GM12878 (cell line): ENCODE results near the gene DNAJC3. TPM values are rescaled to one million over a fixed set of nuclear protein-coding genes. Genes with fewer than 3 reads are reported as not detected.

Source experiments
- CTCF ChIP-seq, 3 experiments: IDR thresholded peaks in 2 of 3; conservative IDR thresholded peaks in 1 of 3; 2 replicates each; pipeline ENCODE4 v1.5.1; 2011; ENCODE audit warnings: low read depth in 3 of 3, low read length in 3 of 3, mild to moderate bottlenecking in 3 of 3, control low read depth in 2 of 3, moderate library complexity in 2 of 3, inconsistent platforms in 1 of 3, mixed read lengths in 1 of 3; ENCODE audit not compliant: control insufficient read depth in 2 of 3, insufficient read depth in 1 of 3; ENCODE audit errors: extremely low read depth in 1 of 3
- HDAC2 ChIP-seq: fragments of 200-600 bp; sonication (generic); IDR thresholded peaks from 2 replicates; pipeline ENCODE4 v1.6.1; 2017
- KAT2A ChIP-seq: conservative IDR thresholded peaks from 2 replicates; pipeline ENCODE4 v1.6.1; 2011; ENCODE audit warnings: low read depth, low read length; ENCODE audit not compliant: control insufficient read depth
- MEF2A ChIP-seq: IDR thresholded peaks from 2 replicates; pipeline ENCODE4 v1.6.1; 2011; ENCODE audit warnings: low read depth, mild to moderate bottlenecking, low read length, moderate library complexity; ENCODE audit not compliant: insufficient read depth
- MYC ChIP-seq: IDR thresholded peaks from 2 replicates; pipeline ENCODE4 v1.6.1; 2011; ENCODE audit warnings: mild to moderate bottlenecking, low read length, moderate library complexity, inconsistent platforms; ENCODE audit not compliant: insufficient read depth, insufficient replicate concordance, insufficient read length, severe bottlenecking
- POLR2AphosphoS2 ChIP-seq: IDR thresholded peaks from 2 replicates; pipeline ENCODE4 v1.6.1; 2011; ENCODE audit warnings: low read depth, mild to moderate bottlenecking, low read length, improper control_type of control experiment, moderate library complexity
- RB1 ChIP-seq: fragments of 450-650 bp; formaldehyde crosslinking; IDR thresholded peaks from 2 replicates; pipeline ENCODE4 v1.6.1; 2017; ENCODE audit warnings: mild to moderate bottlenecking, borderline replicate concordance
- SREBF1 ChIP-seq: IDR thresholded peaks from 2 replicates; pipeline ENCODE4 v1.6.1; 2012; ENCODE audit warnings: mild to moderate bottlenecking, low read length
- USF1 ChIP-seq: IDR thresholded peaks from 2 replicates; pipeline ENCODE4 v1.6.1; 2011; ENCODE audit warnings: borderline replicate concordance, low read depth, mild to moderate bottlenecking, moderate library complexity, mixed read lengths, low read length; ENCODE audit not compliant: insufficient read depth; ENCODE audit errors: extremely low read length
- ZBTB4 ChIP-seq: fragments of 450-650 bp; formaldehyde crosslinking; IDR thresholded peaks from 2 replicates; pipeline ENCODE4 v1.4.0; 2022; ENCODE audit warnings: mild to moderate bottlenecking, moderate library complexity
- polyA plus RNA-seq, 11 experiments: library from polyadenylated mRNA; depleted of rRNA in 4 of 11; unstranded in 6 of 11; stranded (reverse) in 5 of 11; fragments of >200 nt; fragmentation: Nextera tagmentation in 4 of 11; fragmentation: Illumina TruSeq in 1 of 11; extraction: Ambion mirVana in 4 of 11; extraction: Trizol in 1 of 11; gene quantifications; 1 replicate in 1 of 11; 2 replicates in 10 of 11; pipeline versions ENCODE4 v1.2.1 to v1.2.3, GENCODE V29; 2011 to 2016; ENCODE audit warnings: inconsistent platforms in 2 of 11, missing spikeins in 2 of 11, low read depth in 1 of 11
- total RNA-seq, 4 experiments: library from RNA; depleted of rRNA in 3 of 4; stranded (reverse); fragments of >200 nt in 3 of 4; fragmentation: Illumina TruSeq in 1 of 4; extraction: Trizol in 1 of 4; gene quantifications; 2 replicates each; pipeline versions ENCODE4 v1.2.1 to v1.2.3, GENCODE V29; 2013 to 2021
- TF ChIP-seq, protein P1 (sequence below): IDR thresholded peaks from 2 replicates; pipeline ENCODE4 v1.6.1; 2012; ENCODE audit warnings: improper control_type of control experiment, low read depth, low read length; ENCODE audit not compliant: insufficient replicate concordance
- TF ChIP-seq, protein P2 (sequence below): IDR thresholded peaks from 2 replicates; pipeline ENCODE4 v1.6.1; 2012; ENCODE audit warnings: low read depth, low read length, improper control_type of control experiment

Gene DNAJC3
- total and polyA plus RNA-seq, 10 of the 15 experiments (the other 5 are each of a cell fraction or from before 2014, with no cell fraction given): 9.3 to 37.4 (median 19.0) TPM

- TF ChIP-seq MEF2A (no peak), POLR2AphosphoS2 (no peak), SREBF1 (no peak), KAT2A (no peak), USF1 (no peak), RB1 (no peak), ZBTB4 (CRISPR knock-in tag) (no peak), CTCF (IDR thresholded peaks at IDR 0.05 in 2 of 3, conservative IDR thresholded peaks at IDR 0.05 in 1 of 3; ENCODE audit: control insufficient read depth in 2 of 3, extremely low read depth in 1 of 3, insufficient read depth in 1 of 3, low read depth in 3 of 3, low read length in 3 of 3) (peak; percentile 50 to 60 (median 54)), MYC (no peak), HDAC2 (no peak)
- TF ChIP-seq, protein P1, sequence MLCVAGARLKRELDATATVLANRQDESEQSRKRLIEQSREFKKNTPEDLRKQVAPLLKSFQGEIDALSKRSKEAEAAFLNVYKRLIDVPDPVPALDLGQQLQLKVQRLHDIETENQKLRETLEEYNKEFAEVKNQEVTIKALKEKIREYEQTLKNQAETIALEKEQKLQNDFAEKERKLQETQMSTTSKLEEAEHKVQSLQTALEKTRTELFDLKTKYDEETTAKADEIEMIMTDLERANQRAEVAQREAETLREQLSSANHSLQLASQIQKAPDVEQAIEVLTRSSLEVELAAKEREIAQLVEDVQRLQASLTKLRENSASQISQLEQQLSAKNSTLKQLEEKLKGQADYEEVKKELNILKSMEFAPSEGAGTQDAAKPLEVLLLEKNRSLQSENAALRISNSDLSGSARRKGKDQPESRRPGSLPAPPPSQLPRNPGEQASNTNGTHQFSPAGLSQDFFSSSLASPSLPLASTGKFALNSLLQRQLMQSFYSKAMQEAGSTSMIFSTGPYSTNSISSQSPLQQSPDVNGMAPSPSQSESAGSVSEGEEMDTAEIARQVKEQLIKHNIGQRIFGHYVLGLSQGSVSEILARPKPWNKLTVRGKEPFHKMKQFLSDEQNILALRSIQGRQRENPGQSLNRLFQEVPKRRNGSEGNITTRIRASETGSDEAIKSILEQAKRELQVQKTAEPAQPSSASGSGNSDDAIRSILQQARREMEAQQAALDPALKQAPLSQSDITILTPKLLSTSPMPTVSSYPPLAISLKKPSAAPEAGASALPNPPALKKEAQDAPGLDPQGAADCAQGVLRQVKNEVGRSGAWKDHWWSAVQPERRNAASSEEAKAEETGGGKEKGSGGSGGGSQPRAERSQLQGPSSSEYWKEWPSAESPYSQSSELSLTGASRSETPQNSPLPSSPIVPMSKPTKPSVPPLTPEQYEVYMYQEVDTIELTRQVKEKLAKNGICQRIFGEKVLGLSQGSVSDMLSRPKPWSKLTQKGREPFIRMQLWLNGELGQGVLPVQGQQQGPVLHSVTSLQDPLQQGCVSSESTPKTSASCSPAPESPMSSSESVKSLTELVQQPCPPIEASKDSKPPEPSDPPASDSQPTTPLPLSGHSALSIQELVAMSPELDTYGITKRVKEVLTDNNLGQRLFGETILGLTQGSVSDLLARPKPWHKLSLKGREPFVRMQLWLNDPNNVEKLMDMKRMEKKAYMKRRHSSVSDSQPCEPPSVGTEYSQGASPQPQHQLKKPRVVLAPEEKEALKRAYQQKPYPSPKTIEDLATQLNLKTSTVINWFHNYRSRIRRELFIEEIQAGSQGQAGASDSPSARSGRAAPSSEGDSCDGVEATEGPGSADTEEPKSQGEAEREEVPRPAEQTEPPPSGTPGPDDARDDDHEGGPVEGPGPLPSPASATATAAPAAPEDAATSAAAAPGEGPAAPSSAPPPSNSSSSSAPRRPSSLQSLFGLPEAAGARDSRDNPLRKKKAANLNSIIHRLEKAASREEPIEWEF: no peak
- TF ChIP-seq, protein P2, sequence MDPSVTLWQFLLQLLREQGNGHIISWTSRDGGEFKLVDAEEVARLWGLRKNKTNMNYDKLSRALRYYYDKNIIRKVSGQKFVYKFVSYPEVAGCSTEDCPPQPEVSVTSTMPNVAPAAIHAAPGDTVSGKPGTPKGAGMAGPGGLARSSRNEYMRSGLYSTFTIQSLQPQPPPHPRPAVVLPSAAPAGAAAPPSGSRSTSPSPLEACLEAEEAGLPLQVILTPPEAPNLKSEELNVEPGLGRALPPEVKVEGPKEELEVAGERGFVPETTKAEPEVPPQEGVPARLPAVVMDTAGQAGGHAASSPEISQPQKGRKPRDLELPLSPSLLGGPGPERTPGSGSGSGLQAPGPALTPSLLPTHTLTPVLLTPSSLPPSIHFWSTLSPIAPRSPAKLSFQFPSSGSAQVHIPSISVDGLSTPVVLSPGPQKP: no peak
Measured at GRCh38 chr13:95660981-95661581, 15.9 kb upstream of the DNAJC3 start (continued).
